GM18909 (cell line): ENCODE results near the gene DNASE1L3.

Source experiments
- ATAC-seq: cut with Tn5 transposase; IDR thresholded peaks from one replicate; pipeline ENCODE4 v1.9.1; 2021; ENCODE audit warnings: mild to moderate bottlenecking; ENCODE audit not compliant: unreplicated experiment, poor library complexity

The DNASE1L3 gene

GRCh38 chr3:58164199-58164879 lies 46.4 kb downstream of the DNASE1L3 start:
- no peak for ATAC-seq

DNA sequence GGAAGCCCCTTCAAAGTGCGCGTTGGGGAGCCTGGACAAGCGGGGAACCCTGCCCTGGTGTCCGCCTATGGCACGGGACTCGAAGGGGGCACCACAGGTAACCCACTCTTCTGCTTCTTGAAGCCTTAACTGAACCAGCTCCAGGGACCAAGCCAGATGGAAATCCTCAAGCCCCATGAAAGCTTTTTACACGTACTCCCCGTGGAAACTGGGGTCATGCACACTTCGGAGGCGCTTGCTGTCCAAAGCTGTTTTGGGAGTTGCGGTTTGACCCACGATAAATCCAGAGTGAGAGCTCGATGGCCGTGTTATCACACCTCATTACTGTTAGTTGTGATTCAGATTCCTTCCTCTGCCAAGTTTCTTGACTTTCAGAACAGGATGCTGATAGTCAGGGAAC lies 47.5 kb downstream of the DNASE1L3 start:
- ATAC-seq = no peak

- ATAC-seq = no peak
Observed at GRCh38 chr3:58161435-58162398, 49.1 kb downstream of the DNASE1L3 start.

DNA sequence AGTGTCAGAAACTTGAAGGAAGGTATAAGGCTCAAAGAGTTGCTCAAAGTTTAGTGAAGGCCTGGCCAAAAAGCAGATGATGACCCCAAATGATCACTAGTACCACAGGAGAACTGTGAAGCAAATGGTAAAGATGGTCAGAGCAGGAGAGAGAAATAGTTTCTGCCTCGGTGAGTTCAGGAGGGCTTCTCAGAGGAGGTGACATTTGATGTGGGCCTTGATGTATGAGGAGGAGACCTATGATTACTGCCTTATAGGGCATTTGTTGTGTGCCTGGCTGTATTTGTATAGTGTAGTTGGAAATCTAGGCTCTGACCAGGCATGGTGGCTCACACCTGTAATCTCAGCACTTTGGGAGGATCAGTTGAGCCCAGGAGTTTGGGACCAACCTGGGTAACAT lies 50.4 kb downstream of the DNASE1L3 start:
- ATAC-seq = no peak

- no peak for ATAC-seq
Observed at GRCh38 chr3:58158442-58159153, 52.2 kb downstream of the DNASE1L3 start.

GRCh38 chr3:58157700-58158099 lies 53.1 kb downstream of the DNASE1L3 start:
- no peak for ATAC-seq

GRCh38 chr3:58155838-58156237 lies 54.9 kb downstream of the DNASE1L3 start:
- no peak for ATAC-seq

- no peak for ATAC-seq
Observed at GRCh38 chr3:58154626-58155449, 55.9 kb downstream of the DNASE1L3 start.

- no peak for ATAC-seq
Observed at GRCh38 chr3:58153371-58153770, 57.4 kb downstream of the DNASE1L3 start.

DNA sequence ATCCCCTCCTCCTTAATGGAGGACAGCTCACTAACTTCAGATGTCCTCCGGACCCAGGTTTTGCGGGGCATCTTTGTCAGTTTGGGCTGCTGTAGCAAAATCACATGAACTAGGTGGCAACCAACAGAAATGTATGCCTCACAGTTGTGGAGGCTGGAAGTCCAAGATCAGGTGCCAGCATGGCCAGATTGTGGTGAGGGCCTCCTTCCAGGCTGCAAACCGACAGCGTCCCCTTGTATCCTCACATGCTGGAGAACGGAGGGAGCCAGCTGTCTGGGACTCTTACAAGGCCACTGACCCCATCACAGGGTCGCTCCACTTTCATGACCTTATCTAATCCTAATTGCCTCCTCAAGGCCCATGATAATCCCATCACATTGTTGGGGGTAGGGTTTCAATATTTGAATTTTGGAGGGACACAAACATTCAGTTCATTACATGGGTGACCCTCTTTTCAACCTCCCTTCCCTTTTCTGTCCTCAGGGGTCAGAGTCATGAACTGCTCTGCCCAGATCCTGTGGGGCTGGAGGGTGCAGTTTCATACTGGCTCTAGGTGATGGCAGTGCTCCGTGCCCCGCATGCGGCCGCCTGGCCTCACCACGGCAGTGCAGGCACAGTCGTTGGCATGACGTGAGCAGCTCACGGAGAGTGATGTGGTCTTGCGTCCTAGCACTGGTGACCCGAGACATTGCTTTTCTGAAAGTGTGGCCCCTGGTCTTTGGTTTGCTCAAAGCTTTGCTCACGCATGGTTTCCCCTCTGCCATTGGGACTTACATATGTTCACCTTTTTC lies 58.4 kb downstream of the DNASE1L3 start:
- ATAC-seq = no peak

GRCh38 chr3:58151637-58152036 lies 59.1 kb downstream of the DNASE1L3 start:
- no peak for ATAC-seq

DNA sequence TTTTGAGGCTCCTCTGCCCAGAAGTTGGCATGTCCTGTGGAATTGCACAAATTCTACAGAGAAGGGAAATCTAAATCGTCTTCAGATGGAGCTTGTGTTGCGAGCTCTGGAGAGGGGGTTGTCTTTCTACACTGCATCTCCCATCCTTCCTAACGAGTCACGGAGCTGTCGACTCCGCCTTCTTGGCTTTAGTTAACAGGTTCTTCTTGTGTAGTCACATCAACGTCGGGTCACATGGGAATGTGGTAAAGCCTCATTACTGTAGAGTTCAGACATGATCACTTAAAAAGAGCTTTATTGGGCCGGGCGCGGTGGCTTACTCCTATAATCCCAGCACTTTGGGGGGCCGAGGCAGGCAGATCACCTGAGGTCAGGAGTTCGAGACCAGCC lies 60.0 kb downstream of the DNASE1L3 start:
- no peak for ATAC-seq

DNA sequence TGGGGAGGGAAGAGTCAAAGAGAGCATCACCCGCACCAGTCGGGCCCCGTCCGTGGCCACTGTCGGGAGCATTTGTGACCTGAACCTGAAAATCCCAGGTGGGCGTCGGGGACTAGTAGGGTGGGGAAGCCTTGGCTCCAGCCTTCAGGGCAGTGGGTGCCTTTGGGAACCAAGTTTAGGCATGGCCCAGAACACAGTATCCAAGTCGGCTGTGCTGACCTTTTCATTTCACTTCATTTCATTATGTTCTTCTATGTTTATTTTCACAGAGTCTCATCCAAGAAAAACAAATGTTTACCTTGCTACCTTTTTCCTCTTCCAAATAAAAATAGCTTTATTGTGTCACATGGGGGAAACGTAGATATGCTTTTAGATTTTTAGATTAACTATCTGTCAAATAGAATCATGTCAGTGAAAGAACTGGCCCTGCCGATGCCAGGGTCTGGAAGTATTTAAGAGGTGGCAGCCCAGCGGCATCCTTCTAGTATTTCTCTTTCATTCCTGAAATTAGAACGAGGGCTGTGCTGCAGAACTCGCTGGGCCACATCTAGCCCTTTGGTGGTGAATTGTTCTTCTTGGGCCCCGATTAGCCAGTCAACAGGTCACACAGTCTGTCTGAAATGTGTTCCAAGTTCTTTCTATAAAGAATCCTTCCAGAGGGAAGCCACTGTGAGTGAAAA lies 60.5 kb downstream of the DNASE1L3 start:
- ATAC-seq = no peak

DNA sequence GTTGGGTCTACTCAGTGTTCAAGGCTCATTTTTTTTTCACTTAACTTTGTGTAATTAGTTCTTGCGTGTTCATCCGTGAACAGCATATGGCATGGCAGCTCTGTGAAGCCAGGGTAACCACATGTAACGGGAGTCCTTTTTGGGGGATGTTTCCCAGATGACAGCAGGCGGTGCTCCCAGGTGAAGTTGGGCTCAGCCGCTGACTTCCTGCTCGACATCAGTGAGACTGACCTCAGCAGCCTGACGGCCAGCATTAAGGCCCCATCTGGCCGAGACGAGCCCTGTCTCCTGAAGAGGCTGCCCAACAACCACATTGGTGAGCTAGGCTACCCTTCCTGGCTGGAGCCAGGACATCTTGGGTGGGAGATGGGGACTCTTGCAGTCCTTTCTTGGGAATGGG lies 62.7 kb downstream of the DNASE1L3 start:
- no peak for ATAC-seq

DNA sequence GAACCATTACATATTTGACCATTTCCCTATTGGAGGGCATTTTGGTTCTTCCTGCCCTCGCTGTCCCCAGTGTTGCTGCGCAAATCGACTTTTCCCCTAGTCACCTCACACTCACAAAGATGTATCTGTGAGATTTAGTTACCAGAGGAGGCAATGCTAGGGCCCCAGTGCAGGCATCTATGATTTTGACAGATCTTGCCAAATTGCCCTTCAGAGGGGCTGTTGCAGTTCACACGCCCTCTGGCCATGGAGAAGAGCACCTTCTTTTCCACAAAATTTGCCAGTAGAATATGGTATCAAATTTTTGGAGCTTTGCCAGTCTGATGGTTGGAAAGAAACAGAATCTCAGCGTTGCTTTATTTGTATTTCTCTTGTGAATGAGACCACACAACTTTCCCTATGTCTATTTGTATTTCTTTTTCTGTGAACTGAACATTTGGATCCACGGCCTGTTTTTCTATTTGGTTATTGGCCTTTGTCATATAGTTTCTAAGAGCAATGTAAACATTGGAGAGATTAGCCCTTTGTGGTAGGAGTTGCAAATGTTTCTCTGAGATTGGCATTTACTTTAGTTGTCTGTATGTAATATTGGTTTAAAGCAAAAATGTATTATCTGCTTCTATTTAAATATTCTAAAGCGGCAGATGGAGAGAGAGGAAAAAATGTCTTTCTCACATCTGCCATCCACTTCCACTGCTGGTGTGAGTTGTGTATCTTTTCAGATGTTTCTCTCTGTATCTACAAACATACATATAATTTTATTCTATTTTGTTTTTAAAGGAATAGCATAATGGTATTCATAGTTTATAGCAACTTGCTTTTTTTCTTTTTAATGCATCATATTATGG lies 66.1 kb downstream of the DNASE1L3 start:
- ATAC-seq = no peak

GRCh38 chr3:58143417-58144055 lies 67.2 kb downstream of the DNASE1L3 start:
- no peak for ATAC-seq
